Subcutaneous abdominal adipose tissue (tissue), 5 donors: ENCODE data around the gene GBP7.

ENCODE experiments used
- H3K27ac ChIP-seq: one replicate; pipeline ENCODE4 v1.7.0; 2013; ENCODE audit warnings: low read depth, mild to moderate bottlenecking, inconsistent platforms, low read length, moderate library complexity
- H3K27me3 ChIP-seq, 5 donors: one replicate each; pipeline ENCODE4 v1.7.0; 2013; ENCODE audit warnings: low read length in 5 of 5, inconsistent platforms in 1 of 5; ENCODE audit not compliant: control insufficient read depth in 5 of 5, insufficient read depth in 4 of 5
- H3K36me3 ChIP-seq, 5 donors: one replicate each; pipeline ENCODE4 v1.7.0; 2013; ENCODE audit warnings: low read length in 5 of 5; ENCODE audit not compliant: control insufficient read depth in 5 of 5, insufficient read depth in 5 of 5
- H3K4me1 ChIP-seq, 5 donors: one replicate each; pipeline ENCODE4 v1.7.0; 2013; ENCODE audit warnings: low read length in 5 of 5, mild to moderate bottlenecking in 3 of 5, moderate library complexity in 1 of 5; ENCODE audit not compliant: control insufficient read depth in 5 of 5, insufficient read depth in 5 of 5
- H3K4me3 ChIP-seq, 5 donors: one replicate each; pipeline ENCODE4 v1.7.0; 2013; ENCODE audit warnings: low read length in 5 of 5, low read depth in 1 of 5
- H3K9ac ChIP-seq, 5 donors: one replicate each; pipeline ENCODE4 v1.7.0; 2013; ENCODE audit warnings: low read length in 5 of 5, mild to moderate bottlenecking in 4 of 5, moderate library complexity in 3 of 5
- H3K9me3 ChIP-seq, 5 donors: one replicate each; pipeline ENCODE4 v1.7.0; 2013; ENCODE audit warnings: low read length in 5 of 5; ENCODE audit not compliant: control insufficient read depth in 5 of 5
- donor health status: healthy.
- donor health status: healthy.
- donor health status: healthy.
- donor health status: healthy.
- donor health status: healthy.

The GBP7 gene

DNA sequence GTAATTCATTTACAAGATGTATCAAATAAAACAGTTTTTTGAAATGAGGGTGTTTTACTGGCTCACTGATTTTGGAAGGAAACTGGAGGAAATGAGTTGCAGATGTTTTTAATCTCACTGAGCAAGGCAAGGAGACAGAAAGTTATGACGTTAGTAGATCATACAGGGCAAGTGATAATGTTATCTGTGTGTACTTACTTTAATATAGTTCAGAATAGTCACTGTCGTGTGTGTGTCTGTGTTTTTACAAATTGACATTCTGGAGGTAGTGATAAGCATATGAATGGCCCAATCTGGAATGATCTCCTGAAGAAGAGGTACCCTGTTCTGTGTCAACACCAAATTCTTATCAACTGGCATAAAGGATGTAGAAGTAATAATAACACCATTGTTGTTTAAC, 24.9 kb upstream of the GBP7 start:
- Histone ChIP-seq H3K4me1 (peaks cover 0 to 35% (median 14%) of the 10 kb centered on the region in 5 donors), H3K9me3 (peaks cover 0 to 10% (median 9%) of the 10 kb centered on the region in 5 donors), H3K4me3 (no peak overlapping the region), H3K27ac (no peak overlapping the region), H3K27me3 (no peaks in the 10 kb centered on the region), H3K36me3 (no peaks in the 10 kb centered on the region), H3K9ac (no peak overlapping the region)

DNA sequence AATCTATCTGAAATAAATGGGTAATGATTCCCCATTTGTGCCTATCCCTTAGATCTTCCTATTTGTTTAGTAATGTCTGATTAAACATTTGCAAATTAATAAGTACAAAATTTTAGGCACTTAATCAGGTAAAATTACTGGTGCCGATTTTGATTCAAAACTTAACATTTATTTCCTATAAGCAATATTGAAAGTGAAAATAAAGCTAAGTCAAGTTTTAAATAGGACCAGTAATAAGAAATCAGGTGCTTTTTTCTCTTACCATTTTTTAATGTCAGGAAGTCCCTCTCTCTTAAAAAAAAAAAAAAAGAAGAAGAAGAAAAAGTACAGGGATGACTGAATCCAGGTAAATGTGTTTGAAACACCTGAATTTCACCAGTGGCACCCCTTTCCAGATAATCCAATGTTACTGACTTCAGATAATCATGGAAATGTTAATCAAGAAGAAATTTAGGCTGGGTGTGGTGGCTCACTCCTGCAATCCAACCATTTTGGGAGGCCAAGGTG, 23.8 kb upstream of the GBP7 start:
- no peaks in the 10 kb centered on the region for H3K27me3 ChIP-seq
- peak overlapping the region in 3 of 5 donors; percentile 68 to 89 (median 72) for H3K9ac ChIP-seq
- peaks cover 0 to under 1% (median 0%) of the 10 kb centered on the region in 5 donors for H3K9me3 ChIP-seq
- H3K4me3 ChIP-seq, result peak overlapping the region in 3 of 5 donors; percentile 85 to 94 (median 89)
- H3K4me1 ChIP-seq, result peaks cover 0 to 36% (median 14%) of the 10 kb centered on the region in 5 donors
- peak overlapping the region; percentile 76 for H3K27ac ChIP-seq
- H3K36me3 ChIP-seq, result no peaks in the 10 kb centered on the region

- H3K27ac ChIP-seq, result peak within 1 kb of the TSS; percentile 76
- peak within 1 kb of the TSS; percentile 62 to 94 (median 85) for H3K4me3 ChIP-seq
- no peaks in the 10 kb centered on the region for H3K9me3 ChIP-seq
- no peaks in the 10 kb centered on the region for H3K27me3 ChIP-seq
- peaks cover 0 to 9% (median under 1%) of the 10 kb centered on the region in 5 donors for H3K36me3 ChIP-seq
- peak within 1 kb of the TSS in 4 of 5 donors; percentile 68 to 90 (median 80) for H3K9ac ChIP-seq
- peaks cover 0 to 36% (median 14%) of the 10 kb centered on the region in 5 donors for H3K4me1 ChIP-seq
Observed at GRCh38 chr1:89198491-89199072, 22.8 kb upstream of the GBP7 start, which contains the start of gene GBP4. GBP4 (minus strand) TSS chr1:89198942; CDS start chr1:89198834, 108 bp downstream.

- H3K27me3 ChIP-seq, result no peaks in the 10 kb centered on the region
- H3K27ac ChIP-seq, result peak overlapping the region; percentile 76
- peak overlapping the region; percentile 62 to 94 (median 85) for H3K4me3 ChIP-seq
- H3K36me3 ChIP-seq, result peaks cover 0 to 11% (median 2%) of the 10 kb centered on the region in 5 donors
- H3K9ac ChIP-seq, result peak overlapping the region in 4 of 5 donors; percentile 68 to 90 (median 80)
- peaks cover 0 to 36% (median 14%) of the 10 kb centered on the region in 5 donors for H3K4me1 ChIP-seq
- no peaks in the 10 kb centered on the region for H3K9me3 ChIP-seq
Observed at GRCh38 chr1:89198081-89198480, 22.3 kb upstream of the GBP7 start.

DNA sequence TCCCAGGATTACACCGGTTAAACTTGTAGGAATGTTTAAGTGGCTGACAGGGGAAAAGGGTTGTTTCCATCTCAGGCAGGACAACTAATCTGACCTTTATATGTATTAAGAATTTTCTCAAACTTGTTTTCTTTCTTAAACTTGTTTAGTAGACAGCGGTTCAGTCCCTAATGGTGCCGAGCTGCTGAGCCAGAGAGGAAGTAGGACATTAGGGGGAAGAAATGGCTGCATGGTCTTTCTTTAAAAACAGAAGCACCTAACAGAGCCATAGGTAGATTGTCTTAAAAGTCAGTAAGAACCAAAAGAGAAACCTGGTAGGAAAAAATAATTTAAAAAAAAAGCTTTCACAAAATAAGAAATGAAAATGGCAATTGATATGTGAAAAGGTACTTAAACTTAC, 19.7 kb upstream of the GBP7 start:
- no peak overlapping the region for H3K27ac ChIP-seq
- H3K9me3 ChIP-seq, result no peaks in the 10 kb centered on the region
- H3K27me3 ChIP-seq, result no peaks in the 10 kb centered on the region
- peaks cover 0 to 22% (median 7%) of the 10 kb centered on the region in 5 donors for H3K36me3 ChIP-seq
- no peak overlapping the region for H3K9ac ChIP-seq
- peaks cover 0 to 27% (median 14%) of the 10 kb centered on the region in 5 donors for H3K4me1 ChIP-seq
- H3K4me3 ChIP-seq, result peak overlapping the region in 2 of 5 donors; percentile 34

DNA sequence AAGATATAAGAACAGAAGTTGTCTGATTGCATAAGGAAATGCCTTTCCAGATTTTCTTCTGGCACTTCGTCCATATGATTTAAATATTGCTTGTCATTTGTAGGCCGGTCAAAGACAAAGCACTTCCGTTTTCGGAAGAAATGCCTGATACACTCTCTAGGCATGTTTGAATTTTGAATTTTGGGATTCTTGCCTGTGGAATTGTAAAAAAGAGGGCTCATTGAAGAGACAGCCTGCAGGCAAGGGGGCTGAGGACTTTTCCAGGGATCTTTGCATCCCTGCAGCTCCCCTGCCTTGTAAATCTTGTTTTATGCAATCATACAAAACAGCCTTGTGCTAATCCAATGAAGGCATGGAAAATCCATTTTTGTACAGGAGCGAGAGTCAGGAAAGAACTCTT, 15.5 kb upstream of the GBP7 start:
- H3K9me3 ChIP-seq, result no peaks in the 10 kb centered on the region
- peaks cover 0 to 37% (median 29%) of the 10 kb centered on the region in 5 donors for H3K36me3 ChIP-seq
- H3K27ac ChIP-seq, result no peak overlapping the region

GRCh38 chr1:89190017-89190416, 14.2 kb upstream of the GBP7 start:
- Histone ChIP-seq H3K4me1 (no peaks in the 10 kb centered on the region), H3K9me3 (no peaks in the 10 kb centered on the region), H3K4me3 (no peak overlapping the region), H3K9ac (no peak overlapping the region), H3K36me3 (peaks cover 5 to 49% (median 38%) of the 10 kb centered on the region in 5 donors), H3K27me3 (no peaks in the 10 kb centered on the region), H3K27ac (no peak overlapping the region)

More for the DNA sequence above, 15.5 kb upstream of the GBP7 start:
- no peak overlapping the region for H3K4me3 ChIP-seq
- H3K9ac ChIP-seq, result no peak overlapping the region
- peaks cover 0 to 6% (median 0%) of the 10 kb centered on the region in 5 donors for H3K4me1 ChIP-seq
- H3K27me3 ChIP-seq, result no peaks in the 10 kb centered on the region

DNA sequence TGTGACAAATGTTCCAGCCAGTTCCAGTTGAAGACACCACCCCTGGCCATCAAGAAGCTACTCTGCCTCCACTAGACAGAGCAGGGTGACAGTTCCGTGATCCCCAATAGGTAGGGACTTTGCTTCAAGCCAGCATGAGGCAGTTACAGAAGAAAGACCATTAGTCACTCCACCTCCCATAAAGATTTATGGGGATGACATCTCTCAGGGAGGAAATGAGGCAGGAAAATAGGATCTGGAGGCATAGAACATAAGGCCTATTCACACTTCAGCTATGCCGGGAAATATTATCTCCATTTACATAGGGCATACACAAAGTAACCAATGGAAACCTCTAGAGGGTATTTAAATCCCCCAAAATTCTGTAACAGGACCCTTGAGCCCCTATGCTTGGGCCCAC, 3.5 kb upstream of the GBP7 start:
- Histone ChIP-seq H3K27ac (no peak overlapping the region), H3K9me3 (peaks cover 0 to 4% (median 0%) of the 10 kb centered on the region in 5 donors), H3K36me3 (peaks cover 4 to 21% (median 10%) of the 10 kb centered on the region in 5 donors), H3K27me3 (no peaks in the 10 kb centered on the region), H3K9ac (no peak overlapping the region), H3K4me3 (no peak overlapping the region), H3K4me1 (no peaks in the 10 kb centered on the region)

DNA sequence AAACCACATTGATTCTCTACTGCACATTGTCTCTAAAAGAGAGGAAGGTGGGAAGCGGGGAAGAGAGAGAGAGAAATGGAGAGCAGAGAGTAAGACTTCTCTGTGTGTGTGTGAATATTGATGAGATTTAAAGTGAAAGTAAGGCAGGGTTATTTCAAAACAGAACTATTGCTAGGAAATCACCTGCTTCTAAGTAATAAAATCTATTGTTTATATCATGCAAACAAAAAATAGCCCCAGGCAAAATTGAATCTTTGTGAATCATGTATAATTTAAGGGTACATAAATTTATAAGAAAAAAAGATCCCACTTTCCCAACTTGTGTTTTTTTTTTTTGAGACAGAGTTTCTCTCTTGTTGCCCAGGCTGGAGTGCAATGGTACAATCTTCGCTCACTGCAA, 1.2 kb upstream of the GBP7 start:
- Histone ChIP-seq H3K4me1 (no peaks in the 10 kb centered on the region), H3K9ac (no peak overlapping the region), H3K9me3 (no peaks in the 10 kb centered on the region), H3K27ac (no peak overlapping the region), H3K4me3 (no peak overlapping the region), H3K27me3 (no peaks in the 10 kb centered on the region), H3K36me3 (peaks cover 0 to 2% (median 0%) of the 10 kb centered on the region in 5 donors)

DNA sequence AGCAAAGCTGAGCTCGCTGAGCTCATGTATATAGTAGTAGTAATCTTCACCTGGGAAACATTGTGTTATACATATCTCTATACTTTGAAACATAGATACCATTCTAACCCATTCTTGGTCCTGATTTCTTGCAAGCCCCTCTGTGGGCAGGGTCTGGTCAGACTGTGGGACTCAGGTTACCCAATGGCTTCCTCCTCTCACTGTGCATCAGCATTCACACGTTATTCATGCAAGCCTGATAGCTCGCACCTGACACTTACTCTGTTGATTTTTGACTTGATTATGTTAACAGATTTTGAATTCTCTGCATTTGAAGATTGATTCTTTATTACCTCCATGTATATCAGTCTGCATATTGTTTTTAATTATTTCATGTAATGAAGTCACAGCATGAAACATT, 1.3 kb downstream of the GBP7 start:
- no peaks in the 10 kb centered on the region for H3K9me3 ChIP-seq
- H3K9ac ChIP-seq, result no peak overlapping the region
- no peaks in the 10 kb centered on the region for H3K27me3 ChIP-seq
- no peak overlapping the region for H3K4me3 ChIP-seq
- H3K36me3 ChIP-seq, result no peaks in the 10 kb centered on the region
- H3K27ac ChIP-seq, result no peak overlapping the region
- H3K4me1 ChIP-seq, result no peaks in the 10 kb centered on the region
